GM19468 (cell line): Measurements from ENCODE around the gene CSTF2T.

Experiments
- ATAC-seq: cut with Tn5 transposase; IDR thresholded peaks from one replicate; pipeline ENCODE4 v1.9.1; 2021; ENCODE audit warnings: mild to moderate bottlenecking, moderate library complexity, moderate number of reproducible peaks; ENCODE audit not compliant: unreplicated experiment; ENCODE audit errors: extremely low read depth

Gene CSTF2T, protein sequence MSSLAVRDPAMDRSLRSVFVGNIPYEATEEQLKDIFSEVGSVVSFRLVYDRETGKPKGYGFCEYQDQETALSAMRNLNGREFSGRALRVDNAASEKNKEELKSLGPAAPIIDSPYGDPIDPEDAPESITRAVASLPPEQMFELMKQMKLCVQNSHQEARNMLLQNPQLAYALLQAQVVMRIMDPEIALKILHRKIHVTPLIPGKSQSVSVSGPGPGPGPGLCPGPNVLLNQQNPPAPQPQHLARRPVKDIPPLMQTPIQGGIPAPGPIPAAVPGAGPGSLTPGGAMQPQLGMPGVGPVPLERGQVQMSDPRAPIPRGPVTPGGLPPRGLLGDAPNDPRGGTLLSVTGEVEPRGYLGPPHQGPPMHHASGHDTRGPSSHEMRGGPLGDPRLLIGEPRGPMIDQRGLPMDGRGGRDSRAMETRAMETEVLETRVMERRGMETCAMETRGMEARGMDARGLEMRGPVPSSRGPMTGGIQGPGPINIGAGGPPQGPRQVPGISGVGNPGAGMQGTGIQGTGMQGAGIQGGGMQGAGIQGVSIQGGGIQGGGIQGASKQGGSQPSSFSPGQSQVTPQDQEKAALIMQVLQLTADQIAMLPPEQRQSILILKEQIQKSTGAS

DNA sequence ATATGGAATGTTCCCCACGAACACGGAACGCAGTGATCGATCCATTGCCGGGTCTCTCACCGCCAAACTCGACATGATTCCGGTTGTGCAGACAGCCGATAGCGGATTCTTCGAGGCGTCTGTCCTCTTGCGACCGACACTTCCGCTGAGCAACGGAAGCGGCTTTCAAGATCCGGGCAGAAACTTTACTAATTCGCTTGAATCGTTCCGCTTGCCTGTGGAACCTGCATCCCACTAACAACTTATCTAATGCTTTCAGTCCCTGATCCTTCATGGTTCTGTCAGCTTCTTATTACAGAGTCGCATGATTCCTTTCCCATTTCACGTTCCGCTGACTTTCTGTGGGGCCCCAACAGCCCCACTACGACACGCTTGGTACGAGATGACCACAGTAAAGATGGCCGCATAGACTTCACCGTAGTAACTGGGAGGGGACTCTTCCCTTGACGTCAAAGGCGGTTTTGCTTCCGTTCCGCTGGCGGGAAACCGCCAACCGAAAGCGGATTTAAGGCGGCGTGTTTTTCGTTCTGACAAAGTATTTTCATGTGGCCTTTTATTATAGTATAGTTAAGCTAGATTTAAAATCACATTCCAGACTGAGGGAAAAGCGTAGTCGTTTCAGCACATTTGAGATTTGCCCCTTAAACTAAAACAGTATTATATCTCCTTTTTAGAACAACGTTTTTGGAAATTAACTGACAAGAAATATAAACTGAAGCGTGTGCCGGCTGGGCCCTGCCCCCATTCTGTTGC is at the start of gene CSTF2T:
Gene CSTF2T (minus strand): TSS at position 121 of the 753 bp plus-strand sequence. CDS start 46 bp downstream, at position 75.
- ATAC-seq: peak; percentile 96

DNA sequence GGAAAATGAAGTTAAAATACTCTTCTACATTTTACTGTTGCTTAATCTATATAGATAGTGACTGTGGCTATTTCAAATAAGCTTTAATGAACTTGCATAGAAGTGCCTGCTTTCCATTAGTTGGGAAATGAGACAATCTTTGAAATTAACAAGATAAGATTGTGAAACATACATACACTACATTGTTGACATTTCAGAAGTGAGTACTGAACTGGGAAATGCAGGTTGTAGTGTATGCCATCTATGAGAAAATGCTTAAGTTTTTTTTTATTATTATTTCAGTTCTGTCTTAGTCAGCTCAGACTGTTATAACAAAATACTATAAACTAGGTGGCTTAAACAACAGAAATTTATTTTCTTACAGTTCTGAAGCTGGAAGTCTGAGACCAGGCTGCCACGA is 49.6 kb upstream of the CSTF2T start:
- no peak for ATAC-seq

DNA sequence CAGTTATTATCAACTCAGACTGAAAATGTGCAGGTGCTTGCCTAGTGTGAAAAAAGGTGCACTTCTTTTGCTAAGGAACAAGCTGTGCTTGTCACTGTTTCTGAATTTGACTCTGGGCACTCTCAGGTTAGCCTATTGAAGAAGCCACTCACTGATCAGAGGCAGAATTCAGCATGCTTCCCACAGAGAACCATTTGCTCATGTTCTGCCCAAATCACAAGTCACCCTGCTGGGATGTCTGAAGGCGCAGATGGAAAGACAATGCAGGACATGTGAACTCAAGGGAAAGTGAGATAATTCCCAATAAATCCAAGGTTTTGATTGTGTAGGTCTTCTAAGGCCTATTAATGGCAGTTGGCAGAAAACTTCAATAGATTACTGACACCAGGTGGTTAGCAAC is 47.8 kb upstream of the CSTF2T start:
- no peak for ATAC-seq

DNA sequence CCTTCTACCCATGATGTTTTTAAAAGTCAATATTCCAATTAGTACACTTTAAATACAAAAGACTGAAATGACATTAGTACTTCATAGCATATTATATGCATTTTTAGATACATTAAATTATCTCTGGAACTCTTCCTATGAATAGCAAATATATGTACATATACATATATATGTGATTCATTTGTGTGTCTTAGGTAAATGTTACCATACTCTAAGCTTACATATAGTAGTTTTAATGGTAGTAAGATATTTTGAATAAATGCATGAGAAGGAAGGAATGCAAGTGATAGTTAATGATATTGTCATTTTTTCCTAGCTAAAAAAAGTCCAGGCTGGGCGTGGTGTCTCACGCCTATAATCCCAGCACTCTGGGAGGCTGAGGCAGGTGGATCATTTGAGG is 46.0 kb upstream of the CSTF2T start:
- ATAC-seq: no peak

DNA sequence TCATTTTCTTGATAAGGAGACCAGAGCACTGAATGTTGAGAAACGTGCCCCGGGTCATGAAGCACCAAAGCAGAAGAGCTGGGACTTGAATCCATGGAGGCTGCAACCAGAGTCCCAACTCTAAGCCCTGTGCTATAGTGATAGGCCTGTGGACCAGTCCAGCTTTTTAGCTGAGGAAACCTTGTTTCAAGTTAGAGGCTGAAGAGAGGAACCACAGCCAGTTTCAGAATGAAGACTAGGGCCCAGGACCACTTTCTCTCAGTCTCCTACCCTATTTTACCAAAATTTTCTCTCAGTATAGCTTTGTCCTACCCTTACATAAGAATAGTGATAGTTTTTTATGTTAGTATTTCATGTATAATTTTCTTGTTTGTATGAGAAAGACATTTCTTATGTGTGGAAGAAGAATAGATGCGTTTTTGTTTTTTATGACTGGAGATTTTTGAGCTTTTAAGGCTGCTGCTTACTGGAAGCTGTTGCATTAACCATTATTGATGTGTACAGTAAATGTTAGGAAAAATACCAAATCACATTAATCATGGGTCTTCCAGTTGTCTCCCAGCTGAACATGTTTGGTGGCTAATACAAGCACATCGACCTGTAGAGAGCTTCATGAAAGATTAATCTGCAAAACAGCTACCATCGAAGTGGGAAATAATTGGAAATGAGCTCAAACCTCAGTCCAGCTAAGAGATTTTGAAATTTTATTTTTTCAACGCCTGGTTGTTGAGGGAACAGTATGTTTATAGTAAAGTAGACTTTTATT is 45.0 kb upstream of the CSTF2T start:
- ATAC-seq: no peak

DNA sequence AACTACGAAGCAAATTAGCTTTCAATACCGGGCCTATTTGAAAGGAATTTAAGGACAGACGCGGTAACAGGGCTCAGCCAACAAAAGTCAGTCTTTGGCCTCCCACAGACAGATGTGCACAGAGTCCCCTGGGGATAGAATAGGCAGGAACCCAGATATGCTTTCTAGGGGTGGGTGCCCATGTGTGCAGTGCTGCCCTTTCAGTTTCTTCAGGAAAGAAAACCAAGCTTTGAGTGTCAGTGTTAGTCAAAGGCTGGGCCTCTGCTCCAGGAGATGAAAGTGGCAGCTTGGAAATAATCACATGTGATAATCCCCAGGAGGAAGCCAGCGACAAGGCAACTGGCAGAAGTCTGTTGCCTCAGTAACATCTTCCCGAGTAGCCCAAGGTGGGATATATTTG is 43.8 kb upstream of the CSTF2T start:
- ATAC-seq: peak; percentile 78

DNA sequence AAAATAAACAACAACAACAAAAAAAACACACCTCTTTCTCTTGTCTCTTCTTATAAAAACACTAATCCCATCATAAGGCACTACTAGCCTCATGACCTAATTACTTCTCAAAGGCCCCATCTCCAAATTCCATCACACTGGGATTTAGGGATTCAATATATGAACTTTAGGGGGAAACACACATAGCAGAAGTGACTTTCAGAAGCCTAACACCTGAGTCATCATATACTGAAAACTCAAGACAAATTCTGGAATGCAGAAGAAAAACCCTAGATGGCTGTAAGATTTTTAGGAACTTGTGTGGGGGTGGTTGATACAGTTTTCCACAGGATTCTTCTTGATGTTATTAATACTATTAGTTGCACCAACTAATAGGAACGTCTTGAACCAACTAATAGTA is 33.7 kb upstream of the CSTF2T start:
- no peak for ATAC-seq

DNA sequence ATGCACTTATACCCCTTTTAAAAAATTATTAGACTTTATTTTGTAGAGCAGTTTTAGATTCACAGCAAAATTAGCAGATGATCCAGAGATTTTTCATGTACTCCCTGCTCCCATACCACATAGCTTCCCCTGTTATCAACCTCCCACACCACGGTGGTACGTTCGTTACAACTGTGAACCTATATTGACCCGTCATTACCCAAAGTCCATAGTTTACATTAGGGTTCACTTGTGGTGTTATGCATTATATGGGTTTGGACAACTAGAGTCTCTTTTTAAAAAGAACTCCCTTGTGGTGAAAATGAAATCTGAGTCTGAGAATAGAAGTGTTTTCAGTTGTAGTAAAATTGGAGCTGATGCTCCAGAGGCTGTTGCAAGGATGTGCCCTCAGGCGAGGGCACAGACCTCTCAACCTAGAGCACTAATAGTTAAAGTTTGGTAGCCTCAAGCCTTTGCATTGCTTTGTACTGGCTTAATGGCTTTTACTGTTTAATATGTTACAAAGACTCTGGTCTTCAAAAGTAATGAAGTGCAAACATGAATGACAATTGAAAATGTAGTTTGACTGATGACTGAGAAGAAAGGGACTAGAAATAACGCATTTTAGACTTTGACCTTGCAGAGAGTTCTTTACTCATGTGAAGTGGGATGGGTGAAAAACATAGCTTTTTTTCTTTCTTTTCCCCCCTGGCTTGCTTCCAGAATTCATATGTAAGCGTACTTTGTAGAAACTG is 30.6 kb upstream of the CSTF2T start:
- ATAC-seq: no peak

DNA sequence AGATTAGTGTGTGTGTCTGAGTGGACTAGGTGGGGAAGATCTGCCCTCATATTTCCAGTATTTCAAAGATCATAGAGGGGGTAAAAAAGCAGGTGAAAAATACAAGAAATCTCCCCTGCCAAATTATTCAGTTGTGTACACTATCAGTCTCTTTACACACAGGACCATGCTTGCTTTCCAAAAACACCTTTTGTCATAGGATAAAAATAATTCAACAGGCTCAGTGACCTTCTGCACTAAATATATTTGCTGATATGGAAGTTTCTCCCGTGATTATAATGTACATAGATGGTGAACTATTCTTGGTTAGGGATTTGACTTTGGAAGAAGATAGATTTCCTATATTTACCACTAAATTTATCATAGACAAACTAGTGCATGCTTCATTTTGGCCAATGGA is 24.6 kb upstream of the CSTF2T start:
- ATAC-seq: no peak

DNA sequence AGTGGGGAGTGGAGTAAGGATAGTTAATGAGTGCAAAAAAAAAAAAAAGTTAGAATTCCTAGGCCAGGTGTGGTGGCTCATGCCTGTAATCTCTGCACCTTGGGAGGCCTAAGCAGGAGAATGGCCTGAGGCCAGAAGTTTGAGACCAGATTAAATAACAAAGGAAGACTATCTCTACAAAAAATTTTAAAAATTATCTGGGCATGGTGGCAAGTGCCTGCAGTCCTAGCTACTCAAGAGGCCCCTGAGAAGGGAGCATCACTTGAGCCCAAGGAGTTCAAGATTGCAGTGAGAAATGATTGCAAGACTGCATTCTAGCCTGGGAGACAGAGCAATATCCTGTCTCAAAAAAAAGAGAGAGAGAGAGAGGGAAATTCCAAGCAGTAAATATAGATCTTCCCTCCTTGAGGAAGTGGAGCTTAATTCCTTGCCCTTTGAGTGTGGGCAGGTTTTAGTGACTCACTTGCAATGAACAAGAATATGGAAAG is 19.5 kb upstream of the CSTF2T start:
- ATAC-seq: no peak

DNA sequence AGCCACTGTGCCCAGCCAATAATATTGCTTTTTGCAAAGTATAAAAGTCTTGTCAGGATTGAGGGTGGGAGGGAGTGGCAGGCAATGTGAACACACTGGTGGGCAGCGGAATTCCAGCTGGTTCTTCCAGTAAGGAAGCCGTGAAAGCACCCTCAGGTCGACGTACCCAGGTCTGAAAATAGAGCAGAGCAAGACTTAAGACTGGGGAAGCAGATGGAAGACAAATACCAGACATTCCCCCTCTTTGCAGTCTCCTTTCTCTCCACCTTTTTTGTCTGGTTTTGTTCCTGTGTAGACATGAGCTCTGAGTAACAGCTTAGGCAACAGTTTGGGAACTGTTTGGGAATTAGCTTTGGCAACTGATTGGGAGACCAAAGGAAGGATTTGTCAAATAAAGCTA is 17.6 kb upstream of the CSTF2T start:
- no peak for ATAC-seq

DNA sequence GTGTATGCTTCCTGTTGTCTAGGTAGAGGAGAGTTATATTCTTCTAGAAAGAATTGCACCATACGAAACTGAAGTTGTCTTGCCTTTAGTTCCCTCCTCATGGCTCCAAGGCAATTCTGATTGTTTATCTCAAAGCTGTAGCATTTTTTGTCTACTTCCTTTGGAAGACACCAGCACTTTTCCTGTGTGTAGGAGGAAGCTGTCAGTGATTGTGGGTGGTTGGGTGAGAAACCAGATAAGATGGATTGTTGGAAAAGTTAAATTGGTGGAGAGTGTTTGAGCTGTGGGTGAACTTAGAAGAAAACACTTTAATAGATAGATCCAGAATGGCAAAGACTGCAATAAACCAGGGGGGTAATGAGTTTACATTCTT is 12.1 kb upstream of the CSTF2T start:
- no peak for ATAC-seq

DNA sequence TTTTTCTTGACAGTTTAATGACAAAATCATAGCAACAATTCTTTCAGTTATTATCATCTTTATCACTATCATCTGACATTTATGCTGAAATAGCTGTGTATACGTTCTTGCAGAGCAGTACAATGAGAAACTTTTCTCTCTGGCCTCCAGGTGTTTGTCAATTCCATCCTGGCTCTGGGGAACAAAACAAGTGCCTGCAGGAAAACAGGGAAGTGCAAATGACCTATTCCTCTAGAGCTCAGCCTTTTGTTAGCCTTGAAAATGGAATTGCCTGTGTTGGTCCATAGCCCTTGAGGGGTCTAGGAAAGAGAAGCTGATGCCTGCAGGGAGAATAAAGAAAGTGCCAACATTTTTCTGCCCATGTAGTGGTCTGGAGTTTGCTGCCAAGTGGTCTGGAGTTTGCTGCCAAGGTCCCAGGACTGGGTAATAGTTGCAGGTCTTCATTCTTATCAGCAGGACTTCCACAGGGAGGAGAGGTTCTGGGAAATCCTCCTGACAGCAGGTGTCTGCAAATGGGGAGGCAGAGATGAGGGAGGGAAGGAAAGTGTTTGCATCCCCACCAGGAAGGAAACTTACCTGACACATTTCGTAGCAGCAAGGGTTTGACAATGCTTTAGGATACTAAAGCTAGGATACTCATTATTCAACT is 10.1 kb upstream of the CSTF2T start:
- ATAC-seq: no peak

DNA sequence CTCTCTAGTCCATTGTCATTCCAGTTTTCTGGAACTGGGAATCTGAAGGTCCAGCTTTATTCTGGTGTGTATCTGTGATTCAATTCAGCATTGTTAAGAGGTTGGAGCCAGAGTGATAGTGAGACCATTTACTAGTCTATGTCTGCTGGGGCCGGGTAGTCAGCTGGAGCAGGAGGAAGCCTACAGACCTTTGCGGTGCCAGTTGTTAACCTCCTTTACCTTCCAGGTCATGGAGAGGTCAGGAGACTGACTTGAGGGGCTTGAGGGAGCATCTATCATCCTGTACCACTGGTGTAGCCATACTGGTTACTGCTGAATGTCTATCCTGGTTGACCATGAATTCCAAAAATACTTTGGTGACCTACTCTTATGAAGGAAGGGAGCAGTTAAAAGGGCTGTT is 9.2 kb upstream of the CSTF2T start:
- ATAC-seq: no peak

DNA sequence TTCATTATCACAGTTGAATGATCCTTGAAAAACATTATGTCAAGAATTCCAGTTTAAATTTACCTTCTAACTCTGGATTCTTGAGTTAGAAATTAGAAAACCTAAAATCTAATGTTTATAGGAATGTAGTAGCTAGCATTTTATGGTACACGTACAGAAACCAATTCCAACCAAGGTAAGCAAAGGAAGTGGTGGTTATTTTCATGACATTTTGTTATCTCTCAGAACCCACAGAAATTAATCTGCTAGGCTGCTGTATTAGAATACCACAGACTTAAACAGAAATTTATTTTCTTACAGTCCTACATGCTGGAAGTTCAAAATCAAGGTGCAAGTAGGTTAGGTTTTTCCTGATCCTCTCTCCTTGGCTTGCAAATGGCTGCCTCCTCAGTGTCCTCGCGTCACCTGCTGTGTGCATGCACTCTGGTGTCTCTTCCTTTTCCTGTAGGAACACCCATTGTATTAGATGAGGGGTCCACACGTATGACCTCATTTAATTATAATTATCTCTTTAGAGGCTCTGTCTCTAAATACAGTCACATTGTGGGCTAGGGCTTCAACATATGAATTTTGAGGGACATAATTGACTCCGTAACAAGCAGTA is 8.5 kb upstream of the CSTF2T start:
- no peak for ATAC-seq

DNA sequence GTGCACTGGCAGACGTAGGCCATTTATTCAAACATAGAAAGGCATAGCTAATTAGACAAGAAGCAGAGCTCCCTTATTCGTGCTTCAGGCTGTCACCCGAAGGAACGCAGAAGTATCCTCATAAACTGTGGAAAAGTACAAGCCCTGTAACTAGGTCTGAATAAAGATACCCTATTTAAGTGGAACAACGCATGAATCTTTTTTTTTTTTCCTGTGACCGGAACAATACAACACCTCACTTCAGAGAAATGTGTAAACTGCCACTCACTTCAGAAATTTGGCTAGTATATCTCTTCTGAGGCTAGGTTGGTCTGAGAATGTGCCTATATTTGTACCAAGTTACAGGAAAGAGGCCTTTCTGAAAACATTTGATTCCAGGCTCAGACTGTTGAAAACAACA is 8.0 kb upstream of the CSTF2T start:
- ATAC-seq: no peak

DNA sequence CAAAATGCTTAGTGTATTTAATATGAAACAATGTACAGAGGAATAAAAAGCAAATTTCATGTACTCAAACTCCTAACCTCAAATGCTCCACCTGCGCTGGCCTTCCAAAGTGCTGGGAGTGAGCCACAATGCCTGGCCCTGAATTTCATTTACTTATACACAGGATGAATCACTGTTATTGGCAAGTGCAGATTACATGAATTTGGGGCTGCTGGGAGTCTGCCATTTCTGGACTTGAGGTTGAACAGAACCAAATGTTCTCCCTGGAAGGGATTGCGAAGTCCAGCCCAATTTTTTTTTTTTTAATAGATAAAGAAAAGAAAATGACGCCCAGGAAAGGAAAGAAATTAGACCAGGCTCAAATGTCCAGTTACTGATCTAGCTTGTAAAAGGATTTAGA is 6.8 kb upstream of the CSTF2T start:
- ATAC-seq: no peak

DNA sequence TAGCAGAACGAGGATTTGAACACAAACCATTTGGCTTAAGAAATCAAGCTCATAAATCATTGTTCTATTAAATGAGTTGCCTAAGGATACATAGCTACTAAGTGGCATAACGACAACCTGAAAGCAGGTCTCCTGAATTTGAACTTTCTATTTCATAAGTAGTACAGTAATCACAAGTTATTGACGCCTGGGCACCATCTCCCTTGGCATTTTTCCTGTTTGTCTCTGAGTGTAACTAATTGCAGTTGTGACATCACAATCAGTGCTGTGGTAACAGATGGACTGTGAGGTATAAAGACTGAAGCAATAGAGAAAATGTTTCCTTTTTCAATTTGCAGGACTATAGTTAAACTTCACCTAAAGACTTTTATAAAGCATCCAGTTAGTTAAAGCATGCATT is 6.4 kb upstream of the CSTF2T start:
- no peak for ATAC-seq
